Measurements from ENCODE around the gene KATNB1.

The KATNB1 gene

GRCh38 chr16:57701759-57702371, 33.7 kb upstream of the KATNB1 start:
- TF ChIP-seq CTCF (IDR thresholded peaks at IDR 0.05; ENCODE audit: low read depth, low read length, missing control alignments): no peak
- no peak for DNase-seq (ENCODE audit: low read depth)

GRCh38 chr16:57703416-57704010, 32.1 kb upstream of the KATNB1 start:
- no peak overlapping the region for H3K4me3 ChIP-seq (ENCODE audit: low read depth, low read length)
- no peak for TF ChIP-seq CTCF (IDR thresholded peaks at IDR 0.05; ENCODE audit: low read depth, low read length, missing control alignments)
- DNase-seq (ENCODE audit: low read depth): no peak

More at GRCh38 chr16:57701759-57702371, 33.7 kb upstream of the KATNB1 start:
- H3K4me3 ChIP-seq (ENCODE audit: low read depth, low read length): no peak overlapping the region

- no peak for DNase-seq (ENCODE audit: low read depth)
Measured at GRCh38 chr16:57704011-57704904, 31.3 kb upstream of the KATNB1 start.

GRCh38 chr16:57704905-57705852, 30.4 kb upstream of the KATNB1 start:
- H3K4me3 ChIP-seq (ENCODE audit: low read depth, low read length): no peak overlapping the region
- DNase-seq (ENCODE audit: low read depth): no peak
- no peak for TF ChIP-seq CTCF (IDR thresholded peaks at IDR 0.05; ENCODE audit: low read depth, low read length, missing control alignments)

More at GRCh38 chr16:57704011-57704904, 31.3 kb upstream of the KATNB1 start:
- no peak for TF ChIP-seq CTCF (IDR thresholded peaks at IDR 0.05; ENCODE audit: low read depth, low read length, missing control alignments)
- no peak overlapping the region for H3K4me3 ChIP-seq (ENCODE audit: low read depth, low read length)

GRCh38 chr16:57706717-57707116, 28.9 kb upstream of the KATNB1 start:
- no peak for TF ChIP-seq CTCF (IDR thresholded peaks at IDR 0.05; ENCODE audit: low read depth, low read length, missing control alignments)
- DNase-seq (ENCODE audit: low read depth): no peak
- no peak overlapping the region for H3K4me3 ChIP-seq (ENCODE audit: low read depth, low read length)

- no peak for TF ChIP-seq CTCF (IDR thresholded peaks at IDR 0.05; ENCODE audit: low read depth, low read length, missing control alignments)
- no peak for DNase-seq (ENCODE audit: low read depth)
- H3K4me3 ChIP-seq (ENCODE audit: low read depth, low read length): no peak overlapping the region
Measured at GRCh38 chr16:57707331-57707730, 28.2 kb upstream of the KATNB1 start.

Data from GM12864 (cell line).